Kidney tubule cell (primary cell): Measurements from ENCODE around the gene SYK.
"Not testable (repeated sequence)": the region's sequence is repeated elsewhere in the genome, so short reads cannot be mapped to it uniquely, and the experiment has no call there.

Source experiments
- DNase-seq: peaks from one replicate; pipeline ENCODE4 v3.0.0-alpha.2; 2018; ENCODE audit warnings: low spot score

SYK gene

DNA sequence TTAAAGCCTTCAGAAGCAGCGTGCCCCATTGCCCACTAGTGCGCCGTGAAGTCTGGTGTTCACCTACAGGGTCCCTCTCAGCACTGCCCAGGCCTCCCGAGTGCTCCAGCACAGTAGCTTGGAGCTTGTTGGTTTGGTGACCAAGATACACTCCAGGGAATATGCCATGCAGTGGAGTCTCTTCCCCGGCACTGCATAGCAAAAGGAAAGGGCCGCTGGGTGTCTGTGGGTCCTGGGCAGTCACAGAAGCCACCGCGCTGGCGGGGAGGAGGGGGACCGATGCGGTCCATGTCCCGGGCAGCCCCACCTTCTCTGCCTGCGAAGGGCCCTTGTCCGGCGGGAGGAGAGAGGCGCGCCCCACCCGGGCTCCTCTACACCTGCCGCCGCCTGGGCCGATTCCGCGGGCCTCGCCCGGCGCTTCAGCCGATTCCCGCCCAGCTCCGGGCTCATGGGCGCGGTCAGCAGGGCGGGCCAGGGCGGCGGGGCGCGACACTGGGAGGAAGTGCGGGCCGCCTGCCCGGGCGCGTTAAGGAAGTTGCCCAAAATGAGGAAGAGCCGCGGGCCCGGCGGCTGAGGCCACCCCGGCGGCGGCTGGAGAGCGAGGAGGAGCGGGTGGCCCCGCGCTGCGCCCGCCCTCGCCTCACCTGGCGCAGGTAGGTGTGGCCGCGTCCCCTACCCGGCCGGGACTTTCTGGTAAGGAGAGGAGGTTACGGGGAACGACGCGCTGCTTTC lies at the start of gene SYK:
SYK (plus strand) TSS at position 579 of the 732 bp plus-strand sequence. CDS start 42,080 bp downstream, outside the sequence.
- peak; percentile 72 for DNase-seq

DNA sequence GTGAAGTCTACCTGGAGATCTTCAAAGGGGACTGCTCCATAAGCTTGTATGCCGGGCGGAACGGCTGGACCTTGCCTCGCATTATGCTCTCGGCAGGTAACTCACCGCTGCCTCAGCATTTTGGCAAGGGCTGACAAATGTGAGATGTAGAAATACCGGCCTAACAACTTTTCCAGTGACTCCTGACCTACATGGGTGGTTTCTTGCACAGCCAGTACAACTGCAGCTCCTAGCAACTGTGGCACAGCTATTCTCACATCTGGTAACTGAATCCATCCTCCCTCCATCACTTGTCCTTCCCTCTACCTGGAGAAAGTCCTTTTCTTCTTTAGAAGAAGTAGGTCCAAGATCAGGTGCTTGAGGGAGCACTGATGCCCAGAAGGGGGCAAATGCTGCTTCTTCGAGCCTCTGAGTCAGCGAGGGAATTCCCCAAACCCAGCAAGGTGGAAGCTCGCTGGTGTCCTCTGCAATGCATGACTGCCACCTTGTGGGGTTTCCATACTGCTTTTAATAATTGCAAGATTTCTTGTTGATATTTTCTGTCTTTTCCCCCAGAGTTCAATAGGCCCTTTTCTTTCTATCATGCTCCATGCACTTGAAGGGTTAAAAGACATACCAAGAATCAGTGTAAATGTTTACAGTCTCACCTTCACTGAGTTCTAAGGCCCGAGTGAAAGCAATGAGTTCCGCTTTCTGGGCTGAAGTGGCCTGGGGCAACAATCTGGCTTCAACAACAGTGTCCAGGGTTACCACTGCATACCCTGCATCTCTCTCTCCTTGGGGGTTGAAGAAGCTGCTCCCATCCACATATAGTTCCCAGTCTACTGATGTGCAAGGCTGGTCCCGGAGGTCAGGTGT lies 45.9 kb upstream of the SYK start:
- peak; percentile 80 for DNase-seq

DNA sequence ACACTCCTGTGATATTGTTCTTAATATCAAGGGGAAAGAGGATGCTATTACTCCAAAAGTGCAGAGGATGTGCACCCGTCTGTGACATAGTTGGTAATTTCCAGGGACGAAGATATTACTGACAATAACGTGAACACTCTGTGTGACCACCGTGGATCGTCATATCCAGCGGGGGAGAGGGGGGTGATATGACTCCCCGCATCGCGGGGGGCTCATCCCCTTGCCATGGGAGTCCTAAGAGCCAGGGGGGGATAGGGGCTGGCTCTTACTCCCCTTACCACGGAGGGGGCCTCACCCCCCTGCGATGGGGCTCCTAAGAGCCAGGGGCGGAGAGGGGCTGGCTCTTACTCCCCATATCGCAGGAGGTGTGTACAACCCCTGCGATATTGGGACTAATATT lies 41.0 kb upstream of the SYK start:
- DNase-seq: not testable (repeated sequence)

DNA sequence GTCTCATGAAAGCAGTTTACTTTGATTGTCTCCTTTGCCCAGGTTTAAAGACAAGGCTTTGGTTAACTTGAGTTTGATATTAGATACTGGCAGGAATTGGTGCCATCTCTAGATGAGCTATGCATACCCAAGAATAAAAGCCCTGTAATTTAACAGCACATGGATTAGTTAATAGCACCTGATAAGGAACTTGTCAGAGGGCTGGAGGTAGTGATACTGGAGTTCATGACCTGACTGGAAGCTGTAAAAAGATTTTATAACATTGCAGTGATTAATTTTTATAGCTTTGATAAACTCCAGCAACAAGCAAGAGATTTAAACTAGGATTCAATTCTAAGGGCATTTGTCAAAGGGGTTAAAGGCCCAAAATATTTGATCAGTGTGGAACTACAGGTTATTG lies 34.9 kb upstream of the SYK start:
- no peak for DNase-seq

DNA sequence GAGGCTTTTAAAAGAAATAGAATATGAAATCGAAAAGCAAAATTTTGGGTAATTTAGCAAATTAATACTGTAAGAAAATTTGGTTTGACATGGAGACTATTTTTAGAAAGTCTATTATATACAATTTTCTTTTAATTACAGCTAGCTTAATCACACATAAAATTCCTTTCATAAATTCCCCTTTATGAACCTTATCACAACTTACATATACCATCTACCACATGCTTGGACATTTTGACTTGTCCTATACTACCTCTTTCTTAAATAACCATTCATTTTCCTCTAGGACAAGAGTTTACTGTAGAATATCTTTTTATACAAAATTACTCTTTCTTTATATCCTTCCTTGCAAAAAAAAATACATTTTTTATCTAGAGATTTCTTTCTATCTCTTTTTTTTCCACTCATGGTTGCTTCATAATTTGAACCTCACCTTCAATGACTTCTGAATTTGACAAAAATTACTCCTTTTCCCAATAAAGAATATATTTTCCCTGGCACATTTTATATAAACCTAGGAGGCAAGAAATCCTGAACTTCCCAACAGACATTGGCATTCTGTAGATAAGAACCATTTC lies 34.0 kb upstream of the SYK start:
- no peak for DNase-seq

DNA sequence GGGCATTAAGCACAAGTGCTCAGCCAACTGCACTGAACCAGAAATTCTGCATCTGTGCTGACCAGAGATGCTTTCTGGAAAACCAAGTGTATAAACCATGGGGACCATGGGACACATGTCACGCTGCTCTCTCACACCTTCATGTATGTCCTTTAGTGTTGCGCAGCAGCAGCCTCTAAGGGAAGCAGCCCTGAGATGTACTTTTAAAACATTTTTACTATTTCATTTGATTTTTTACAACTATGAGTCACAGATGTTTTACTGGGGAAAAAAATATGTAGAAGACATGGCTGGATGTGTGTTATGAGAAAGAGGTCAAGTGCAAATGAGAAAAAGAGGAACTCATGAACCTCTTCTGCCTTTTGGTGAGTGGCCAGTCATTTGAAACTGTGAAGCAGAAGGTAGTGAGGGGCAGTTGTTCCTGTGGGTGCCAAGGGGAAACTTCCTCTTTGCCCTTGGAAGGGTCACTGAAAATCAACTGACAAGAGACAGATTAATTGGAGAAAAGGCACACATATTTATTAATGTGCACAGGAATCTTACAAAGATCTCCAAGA lies 31.4 kb upstream of the SYK start:
- DNase-seq: no peak

DNA sequence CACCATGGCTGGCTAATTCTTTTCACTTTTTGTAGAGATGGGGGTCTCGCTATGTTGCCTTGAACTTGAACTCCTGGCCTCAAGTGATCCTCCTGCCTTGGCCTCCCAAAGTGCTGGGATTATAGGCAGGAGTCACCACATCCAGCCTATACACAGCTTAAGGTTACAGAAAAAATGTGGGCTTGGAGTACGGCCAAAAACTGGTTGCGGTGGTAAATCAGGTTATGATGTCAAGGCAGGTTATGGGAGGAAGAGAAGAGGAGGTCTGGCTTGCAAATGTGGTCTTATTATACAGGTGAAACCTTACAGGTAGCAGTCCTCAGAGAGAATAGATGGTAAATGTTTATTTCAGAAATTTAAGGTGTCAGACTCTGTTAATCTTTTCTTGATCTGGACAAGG lies 30.7 kb upstream of the SYK start:
- DNase-seq: no peak

DNA sequence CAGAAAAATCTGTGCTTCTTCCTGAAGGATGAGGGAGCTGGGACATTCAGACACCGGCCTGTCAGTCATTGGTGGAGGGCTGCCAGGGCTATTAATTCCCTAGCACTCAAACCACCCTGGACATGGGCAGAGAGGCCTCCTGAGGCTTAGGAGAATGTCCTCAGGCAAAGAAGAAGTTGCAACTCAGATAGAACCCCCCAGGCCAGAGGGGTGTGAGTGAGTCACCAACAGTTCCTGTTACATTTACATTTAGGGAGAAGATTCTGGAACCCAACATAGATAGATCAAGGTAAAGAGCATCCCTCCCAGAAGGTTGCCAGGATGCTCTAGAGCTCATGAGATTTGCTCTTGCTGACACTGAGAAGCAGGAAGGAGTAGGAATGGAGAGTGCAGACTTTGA lies 29.2 kb upstream of the SYK start:
- DNase-seq: no peak

DNA sequence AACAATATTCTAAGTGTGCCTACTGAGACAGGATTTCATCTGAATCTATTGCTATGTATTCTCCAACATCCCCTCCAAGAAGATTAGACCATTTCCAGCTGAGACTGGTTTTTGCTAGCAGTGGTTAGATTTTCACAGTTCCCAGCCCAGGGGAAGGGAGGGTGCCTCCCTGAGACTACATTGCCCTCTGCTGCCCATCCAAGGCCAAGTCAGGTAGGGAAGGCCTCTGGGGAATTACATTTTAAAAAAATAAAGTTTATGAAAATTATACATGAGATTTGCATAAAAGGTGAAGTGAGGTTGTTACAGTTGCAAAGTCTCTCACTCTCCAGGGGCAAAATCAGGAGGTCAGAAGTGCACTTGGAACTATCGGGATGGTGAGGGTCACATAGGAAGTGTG lies 28.0 kb upstream of the SYK start:
- DNase-seq: peak; percentile 21

DNA sequence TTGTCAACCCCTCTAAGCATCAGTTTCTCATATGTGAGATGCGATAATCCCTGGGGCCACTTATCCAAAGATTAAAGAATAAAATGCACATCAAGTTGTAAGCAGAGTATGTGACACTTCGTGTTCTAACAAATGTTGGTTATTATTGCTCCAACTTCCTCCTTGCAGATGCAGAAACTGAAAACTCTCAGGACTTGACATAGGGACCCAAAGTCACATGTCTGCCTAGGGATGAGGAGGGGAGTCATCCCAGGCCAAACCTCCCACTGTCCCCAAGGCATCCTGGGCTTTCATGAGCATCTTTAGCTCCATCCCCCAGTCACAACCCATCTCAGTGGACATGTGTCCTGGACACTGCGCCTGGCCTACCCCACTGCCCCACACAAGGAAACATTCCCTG lies 27.5 kb upstream of the SYK start:
- no peak for DNase-seq

DNA sequence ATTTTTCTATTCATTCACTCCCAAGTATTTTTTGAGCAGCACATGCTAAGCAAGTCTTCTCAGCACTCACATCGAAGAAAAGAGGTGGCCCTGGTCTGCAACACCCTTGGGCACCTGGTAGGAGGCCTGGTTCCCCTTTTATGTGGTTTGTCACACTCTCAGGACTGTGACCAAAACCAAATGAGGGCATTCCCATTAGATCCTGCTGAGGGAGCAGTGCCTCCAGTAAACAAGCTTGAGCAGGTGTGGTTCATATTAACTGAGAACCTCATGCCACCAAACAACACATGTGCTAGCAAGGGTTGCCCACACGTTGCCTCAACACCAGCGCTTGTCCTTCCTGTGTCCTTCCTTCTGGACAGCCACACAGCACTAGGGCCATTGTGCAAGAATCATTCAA lies 26.9 kb upstream of the SYK start:
- no peak for DNase-seq

DNA sequence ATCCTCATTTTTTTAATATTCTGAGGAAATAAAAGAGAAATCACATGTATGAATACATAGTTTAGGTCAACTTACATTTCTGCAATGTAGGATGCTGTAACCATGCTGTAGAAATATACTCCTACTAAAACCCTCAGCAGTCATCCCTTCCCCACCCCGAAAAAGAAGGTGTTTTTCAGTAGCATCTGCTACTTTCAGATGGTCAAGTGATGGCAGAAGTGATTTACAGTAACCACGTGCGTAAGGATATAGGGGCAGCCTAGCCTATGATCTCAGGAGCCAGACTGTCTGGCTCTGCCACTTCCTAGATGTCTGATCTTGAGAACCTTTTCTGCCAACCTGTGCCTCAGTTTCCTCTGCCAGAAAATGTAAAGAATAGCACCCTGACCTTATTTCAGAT lies 26.0 kb upstream of the SYK start:
- DNase-seq: no peak

DNA sequence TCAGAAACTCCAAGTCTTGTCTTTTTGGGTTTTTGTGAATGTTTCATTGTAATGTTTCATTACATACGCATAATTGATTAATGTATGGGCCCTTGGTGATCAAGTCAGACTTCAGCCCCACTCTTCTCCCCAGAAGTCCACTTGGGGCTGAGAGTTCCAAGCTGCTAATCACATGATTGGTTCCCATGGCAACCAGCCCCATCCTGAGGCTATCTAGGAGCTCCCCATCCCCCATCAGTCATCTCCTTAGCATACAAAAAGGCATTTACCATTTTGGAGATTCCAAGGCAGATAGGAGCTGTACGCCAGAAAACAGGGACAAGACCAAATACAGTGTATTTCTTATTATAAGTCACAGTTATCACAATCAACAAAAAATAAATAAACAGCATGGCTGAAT lies 22.9 kb upstream of the SYK start:
- DNase-seq: no peak

DNA sequence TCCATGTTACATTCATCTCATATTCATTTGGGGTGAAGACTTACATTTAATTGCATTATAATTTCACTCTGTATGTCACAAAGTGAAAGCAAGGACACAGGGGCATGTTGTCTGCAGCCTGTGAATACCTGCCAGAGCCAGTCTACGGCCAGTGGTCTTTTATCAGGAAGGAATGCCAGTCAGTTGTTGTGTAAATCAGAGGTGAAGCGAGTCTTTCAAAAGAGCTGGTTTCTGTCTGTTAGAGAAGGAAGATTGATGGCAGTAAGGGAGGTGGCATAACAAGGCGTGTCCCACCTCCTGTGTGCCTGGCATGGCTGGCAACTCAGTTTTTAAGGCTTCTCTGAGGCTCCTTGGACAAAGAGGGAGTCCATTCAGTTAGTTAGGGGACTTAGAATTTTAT lies 18.1 kb upstream of the SYK start:
- no peak for DNase-seq

DNA sequence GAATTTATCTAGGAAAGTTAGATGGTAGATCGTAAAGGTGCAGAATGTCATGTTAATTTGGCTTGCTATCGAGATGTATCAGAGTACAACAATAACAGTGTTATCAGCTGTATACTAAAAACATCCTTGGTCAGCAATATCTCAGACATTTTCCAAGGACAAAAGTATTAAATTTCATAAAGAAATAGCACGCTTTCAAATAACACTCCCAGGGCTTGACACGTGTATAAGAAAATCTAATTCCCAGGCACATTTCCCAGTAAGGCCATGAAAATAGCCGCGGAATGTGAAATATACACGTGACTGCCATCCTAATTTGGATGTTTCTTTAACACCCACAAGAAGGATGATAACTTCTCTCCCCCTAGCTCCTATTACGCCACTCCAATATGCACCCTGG lies 17.7 kb upstream of the SYK start:
- no peak for DNase-seq

DNA sequence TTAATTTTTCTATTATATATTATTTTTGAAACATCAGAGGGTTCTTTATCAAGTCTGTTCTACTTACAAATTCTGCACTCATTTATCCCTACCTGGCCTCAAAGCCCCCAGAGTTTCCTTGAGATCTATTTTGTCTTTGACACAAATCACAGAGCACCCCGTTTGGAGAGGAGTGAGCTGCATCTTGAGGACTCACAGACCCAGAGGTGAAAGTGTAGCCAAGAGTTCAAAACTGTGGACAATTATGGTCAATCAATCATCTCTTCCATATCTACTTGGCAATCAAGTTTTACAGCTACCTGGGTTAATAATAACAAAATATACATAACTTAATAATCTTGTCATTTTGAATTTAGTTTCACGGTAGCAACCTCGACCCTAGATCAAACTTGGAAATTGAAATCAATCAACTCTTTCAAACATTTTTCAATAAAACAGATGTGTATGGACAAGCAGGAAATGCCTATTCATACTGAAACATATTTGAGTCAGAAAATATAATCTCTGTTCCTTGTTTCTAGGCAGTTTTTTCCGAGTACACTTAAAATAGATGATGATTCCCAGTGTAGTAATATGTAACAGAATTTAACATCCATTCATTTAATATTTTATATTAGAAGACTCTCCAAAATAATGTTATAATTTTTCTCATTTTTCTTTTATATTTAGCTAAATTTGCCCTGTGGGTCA lies 13.7 kb upstream of the SYK start:
- no peak for DNase-seq

DNA sequence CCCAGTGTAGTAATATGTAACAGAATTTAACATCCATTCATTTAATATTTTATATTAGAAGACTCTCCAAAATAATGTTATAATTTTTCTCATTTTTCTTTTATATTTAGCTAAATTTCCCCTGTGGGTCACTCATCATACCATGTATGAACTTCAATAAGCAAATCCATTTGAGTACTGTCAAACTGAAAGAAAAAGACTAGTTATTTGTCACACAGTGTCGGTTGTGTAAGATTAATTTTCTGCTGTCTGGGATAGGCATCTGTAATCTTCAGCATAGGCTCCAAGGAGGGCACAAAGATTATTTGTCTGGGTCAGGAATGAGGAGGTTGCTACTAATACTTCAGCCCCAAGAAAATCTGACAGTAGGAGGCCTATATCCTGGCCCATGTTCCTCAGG lies 13.1 kb upstream of the SYK start:
- DNase-seq: not testable (repeated sequence)

DNA sequence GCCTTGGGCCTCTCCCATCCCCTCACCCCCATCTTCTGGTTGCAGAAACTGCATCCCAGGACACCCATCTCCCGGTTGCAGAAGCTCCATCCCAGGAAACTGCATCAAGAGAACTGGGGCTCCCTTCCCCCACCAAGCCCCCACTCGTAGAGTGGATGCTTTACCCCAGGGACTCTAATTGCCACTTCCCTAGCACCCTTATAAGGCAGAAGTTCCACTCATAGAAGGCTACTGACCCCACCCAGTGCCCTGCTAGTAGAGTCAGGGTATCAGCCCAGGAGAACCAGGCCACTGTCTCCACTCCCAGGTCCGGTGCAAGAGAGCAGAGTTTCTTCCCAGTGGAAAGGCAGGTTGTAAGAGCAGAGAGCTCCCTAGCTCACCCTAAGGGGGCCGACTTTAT lies 12.2 kb upstream of the SYK start:
- no peak for DNase-seq

DNA sequence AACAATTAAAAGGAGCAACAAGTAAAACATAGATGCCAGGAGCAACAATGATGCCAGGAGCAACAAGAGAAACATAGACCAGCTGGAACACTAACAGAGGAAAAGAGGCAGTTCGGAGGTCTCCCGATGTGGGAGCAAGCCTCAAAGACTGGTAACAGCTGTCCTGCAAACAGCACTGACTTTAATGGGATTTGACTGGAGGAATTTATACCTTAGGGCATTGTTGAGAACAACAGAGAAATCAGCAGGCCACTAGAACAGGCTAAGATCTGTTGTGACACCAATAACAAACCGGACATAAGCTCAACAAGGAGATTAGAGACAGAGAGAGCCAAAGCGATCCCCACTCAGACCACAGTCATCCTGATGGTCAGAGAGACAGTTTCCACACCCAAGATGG lies 11.8 kb upstream of the SYK start:
- DNase-seq: no peak

DNA sequence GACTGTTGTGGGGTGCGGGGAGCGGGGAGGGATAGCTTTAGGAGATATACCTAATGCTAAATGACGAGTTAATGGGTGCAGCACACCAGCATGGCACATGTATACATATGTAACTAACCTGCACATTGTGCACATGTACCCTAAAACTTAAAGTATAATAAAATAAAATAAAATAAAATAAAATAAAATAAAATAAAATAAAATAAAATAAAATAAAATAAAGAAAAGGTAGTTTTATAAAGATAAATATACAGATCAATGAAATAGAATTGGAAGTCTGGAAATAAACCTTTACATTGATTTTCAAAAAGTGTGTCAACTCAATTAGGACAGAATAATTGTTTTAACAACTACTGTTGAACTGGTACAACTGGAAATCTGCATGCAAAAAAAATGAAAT lies 8.6 kb upstream of the SYK start:
- not testable (repeated sequence) for DNase-seq

DNA sequence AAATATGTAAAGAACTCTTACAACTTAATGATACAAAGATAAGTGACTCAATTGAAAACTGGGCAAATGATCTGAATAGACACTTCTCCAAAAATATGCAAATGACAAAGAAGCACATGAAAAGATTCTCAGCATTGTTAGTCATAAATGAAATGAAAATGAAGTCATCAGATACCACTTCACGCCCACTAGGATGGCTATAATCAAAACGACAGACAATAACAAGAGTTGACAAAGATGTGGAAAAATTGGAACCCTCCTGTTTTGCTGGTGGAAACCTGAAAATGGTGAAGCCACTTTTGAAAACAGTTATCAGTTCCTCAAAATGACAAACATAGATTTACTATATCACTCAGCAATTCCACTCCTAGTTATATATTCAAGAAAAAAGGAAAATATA lies 7.9 kb upstream of the SYK start:
- DNase-seq: no peak

DNA sequence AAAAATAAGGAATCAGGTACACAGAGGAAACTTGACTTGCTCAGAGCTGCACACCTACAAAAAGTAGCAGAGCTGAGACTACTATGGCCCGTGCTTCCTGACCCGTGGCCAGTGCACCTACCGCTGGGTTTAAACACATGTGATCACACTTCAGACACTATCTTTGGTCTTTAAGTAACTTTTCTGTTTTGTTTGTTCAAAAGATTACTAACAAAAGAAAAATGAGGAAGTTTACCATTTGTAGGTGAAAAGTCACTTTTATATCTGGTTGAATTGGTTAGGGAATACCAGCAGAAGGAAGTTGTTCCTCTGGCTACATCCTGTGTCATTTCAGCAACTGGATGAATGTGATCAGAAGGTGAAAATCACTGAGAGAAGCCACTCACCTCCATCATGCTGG lies 6.5 kb upstream of the SYK start:
- peak; percentile 73 for DNase-seq
